Mesenchymal stem cell (in vitro differentiated cells and primary cell): ENCODE data around the gene SYS1.

Experiments used
- DNase-seq: peaks from one replicate; pipeline ENCODE4 v3.0.0-alpha.2; 2013
- H2AFZ ChIP-seq: one replicate; pipeline ENCODE4 v1.6.1; 2013; ENCODE audit warnings: low read depth, mild to moderate bottlenecking, control low read depth, inconsistent platforms, low read length, moderate library complexity
- H2AK5ac ChIP-seq: 2 replicates; pipeline ENCODE4 v1.6.1; 2013; ENCODE audit warnings: low read length, moderate library complexity, mild to moderate bottlenecking, inconsistent platforms; ENCODE audit not compliant: severe bottlenecking
- H2BK120ac ChIP-seq: one replicate; pipeline ENCODE4 v1.6.1; 2013; ENCODE audit warnings: low read depth, mild to moderate bottlenecking, inconsistent platforms, low read length, moderate library complexity
- H2BK12ac ChIP-seq, 2 experiments: one replicate each; pipeline ENCODE4 v1.6.1; 2013; ENCODE audit warnings: inconsistent platforms in 2 of 2, low read length in 2 of 2, mild to moderate bottlenecking in 2 of 2, moderate library complexity in 2 of 2, control low read depth in 1 of 2
- H2BK15ac ChIP-seq: one replicate; pipeline ENCODE4 v1.6.1; 2013; ENCODE audit warnings: mild to moderate bottlenecking, low read depth, inconsistent platforms; ENCODE audit not compliant: poor library complexity, severe bottlenecking
- H2BK5ac ChIP-seq: 2 replicates; pipeline ENCODE4 v1.6.1; 2013; ENCODE audit warnings: low read depth, mild to moderate bottlenecking, low read length, control low read depth, inconsistent platforms; ENCODE audit not compliant: poor library complexity, severe bottlenecking
- H3K14ac ChIP-seq, 2 experiments: one replicate each; pipeline ENCODE4 v1.6.1; 2013; ENCODE audit warnings: inconsistent platforms in 2 of 2, low read length in 2 of 2, control low read depth in 1 of 2, mild to moderate bottlenecking in 1 of 2, moderate library complexity in 1 of 2
- H3K18ac ChIP-seq, 2 experiments: one replicate each; pipeline ENCODE4 v1.6.1; 2013; ENCODE audit warnings: inconsistent platforms in 2 of 2, low read length in 2 of 2, control low read depth in 1 of 2, low read depth in 1 of 2, mild to moderate bottlenecking in 1 of 2
- H3K23ac ChIP-seq, 2 experiments: one replicate each; pipeline ENCODE4 v1.6.1; 2013; ENCODE audit warnings: inconsistent platforms in 2 of 2, low read length in 2 of 2, mild to moderate bottlenecking in 2 of 2, moderate library complexity in 2 of 2, control low read depth in 1 of 2
- H3K27ac ChIP-seq: 2 replicates; pipeline ENCODE4 v1.5.1; 2013; ENCODE audit warnings: mild to moderate bottlenecking, moderate library complexity, low read length, control low read depth, inconsistent platforms; ENCODE audit not compliant: poor library complexity, severe bottlenecking
- H3K27me3 ChIP-seq, 2 experiments: 2 replicates each; pipeline versions ENCODE4 v1.6.1 to v1.7.0; 2013; ENCODE audit warnings: low read length in 2 of 2, mild to moderate bottlenecking in 2 of 2, moderate library complexity in 2 of 2, control low read depth in 1 of 2, inconsistent platforms in 1 of 2; ENCODE audit not compliant: control insufficient read depth in 1 of 2, insufficient read depth in 1 of 2
- H3K36me3 ChIP-seq, 2 experiments: 2 replicates each; pipeline versions ENCODE4 v1.6.1 to v1.7.0; 2013; ENCODE audit warnings: low read length in 2 of 2, control low read depth in 1 of 2, inconsistent platforms in 1 of 2, low read depth in 1 of 2, mild to moderate bottlenecking in 1 of 2; ENCODE audit not compliant: insufficient read depth in 2 of 2, control insufficient read depth in 1 of 2
- H3K4ac ChIP-seq, 2 experiments: one replicate each; pipeline ENCODE4 v1.6.1; 2013; ENCODE audit warnings: inconsistent platforms in 2 of 2, low read length in 2 of 2, mild to moderate bottlenecking in 2 of 2, moderate library complexity in 2 of 2, control low read depth in 1 of 2, low read depth in 1 of 2
- H3K4me1 ChIP-seq: 2 replicates; pipeline ENCODE4 v1.6.1; 2013; ENCODE audit warnings: low read depth, low read length, control low read depth; ENCODE audit not compliant: control insufficient read depth, insufficient read depth
- H3K4me2 ChIP-seq: 2 replicates; pipeline ENCODE4 v1.6.1; 2013; ENCODE audit warnings: low read length, mild to moderate bottlenecking, inconsistent platforms; ENCODE audit not compliant: poor library complexity, severe bottlenecking
- H3K4me3 ChIP-seq, 2 experiments: 2 replicates each; pipeline versions ENCODE4 v1.5.1 to v1.7.0; 2013; ENCODE audit warnings: low read length in 2 of 2, mild to moderate bottlenecking in 2 of 2, control low read depth in 1 of 2, low read depth in 1 of 2; ENCODE audit not compliant: insufficient read depth in 1 of 2
- H3K79me1 ChIP-seq: replicated peaks from 2 replicates; pipeline ENCODE4 v1.6.1; 2013; ENCODE audit warnings: mild to moderate bottlenecking, control low read depth, low read length, inconsistent platforms; ENCODE audit not compliant: poor library complexity, severe bottlenecking
- H3K9ac ChIP-seq: 2 replicates; pipeline ENCODE4 v1.7.0; 2013; ENCODE audit warnings: mild to moderate bottlenecking, low read length, moderate library complexity
- H3K9me3 ChIP-seq: 2 replicates; pipeline ENCODE4 v1.7.0; 2013; ENCODE audit warnings: mild to moderate bottlenecking, low read length; ENCODE audit not compliant: control insufficient read depth
- H4K8ac ChIP-seq: one replicate; pipeline ENCODE4 v1.6.1; 2013; ENCODE audit warnings: inconsistent platforms, mild to moderate bottlenecking, low read length, moderate library complexity
- H4K91ac ChIP-seq: one replicate; pipeline ENCODE4 v1.6.1; 2013; ENCODE audit warnings: mild to moderate bottlenecking, low read length, inconsistent platforms
- WGBS: methylation state at CpG from one replicate; pipeline ENCODE4 v1.1.7; 2013; ENCODE audit warnings: mixed read lengths; 5-methylcytosine and 5-hydroxymethylcytosine counted together

The SYS1 gene

GRCh38 chr20:45320948-45321595 lies 41.9 kb upstream of the SYS1 start:
- no peak overlapping the region for H2BK12ac ChIP-seq
- H3K9me3 ChIP-seq = no peaks in the 10 kb centered on the region
- peaks cover 18 to 19% of the 10 kb centered on the region in 2 experiments for H3K36me3 ChIP-seq
- no peak overlapping the region for H2AK5ac ChIP-seq
- H3K4me3 ChIP-seq = no peak overlapping the region
- no peak overlapping the region for H3K9ac ChIP-seq
- H2BK15ac ChIP-seq = no peak overlapping the region
- H3K4me2 ChIP-seq = no peak overlapping the region
- DNase-seq = no peak
- H3K14ac ChIP-seq = no peak overlapping the region
- no peak overlapping the region for H2AFZ ChIP-seq
- peaks cover 4% of the 10 kb centered on the region for H3K4me1 ChIP-seq
- H3K27ac ChIP-seq = no peak overlapping the region
- H3K23ac ChIP-seq = no peak overlapping the region
- peaks cover 12 to 23% of the 10 kb centered on the region in 2 experiments for H3K27me3 ChIP-seq
- no peak overlapping the region for H4K8ac ChIP-seq
- H4K91ac ChIP-seq = no peak overlapping the region
- no peak overlapping the region for H2BK5ac ChIP-seq
- H3K79me1 ChIP-seq = peaks cover 3% of the 10 kb centered on the region
- no peak overlapping the region for H3K4ac ChIP-seq
- 97% methylated on average over 4 of the region's 5 CpGs for WGBS
- H2BK120ac ChIP-seq = no peak overlapping the region
- H3K18ac ChIP-seq = no peak overlapping the region

DNA sequence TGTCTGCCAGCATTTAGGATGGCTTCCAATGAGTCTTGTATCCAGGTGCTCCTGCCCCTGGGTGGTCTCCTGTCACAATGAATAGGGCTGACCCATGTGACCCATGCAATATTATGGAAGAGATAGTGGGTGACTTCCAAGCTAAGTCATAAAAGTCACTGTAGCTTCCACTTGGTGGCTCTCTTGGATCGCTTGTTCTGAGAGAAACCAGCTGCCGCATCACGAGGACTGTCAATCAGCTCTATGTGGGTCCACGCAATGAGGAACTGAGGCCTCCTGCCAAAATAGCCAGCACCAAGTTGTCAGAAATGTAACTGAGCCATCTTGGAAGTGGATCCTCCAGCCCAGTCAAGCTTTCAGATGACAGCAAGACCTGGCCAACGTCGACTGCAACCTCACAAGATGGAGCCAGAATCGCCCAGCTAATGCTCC lies 40.0 kb upstream of the SYS1 start:
- H3K4ac ChIP-seq = peak overlapping the region in 1 of 2 experiments; percentile 18
- DNase-seq = peak; percentile 32
- H4K8ac ChIP-seq = peak overlapping the region; percentile 57
- H3K14ac ChIP-seq = no peak overlapping the region
- no peak overlapping the region for H2BK15ac ChIP-seq
- H3K18ac ChIP-seq = no peak overlapping the region
- no peak overlapping the region for H3K4me3 ChIP-seq
- no peak overlapping the region for H4K91ac ChIP-seq
- no peak overlapping the region for H2AFZ ChIP-seq
- no peak overlapping the region for H2AK5ac ChIP-seq
- H3K4me2 ChIP-seq = no peak overlapping the region
- peaks cover 7% of the 10 kb centered on the region for H3K79me1 ChIP-seq
- H3K9ac ChIP-seq = no peak overlapping the region
- H3K9me3 ChIP-seq = no peaks in the 10 kb centered on the region
- H3K23ac ChIP-seq = no peak overlapping the region
- H3K4me1 ChIP-seq = peaks cover 4% of the 10 kb centered on the region
- no peak overlapping the region for H2BK120ac ChIP-seq
- H3K36me3 ChIP-seq = peaks cover 32 to 36% of the 10 kb centered on the region in 2 experiments
- 77% methylated on average over 7 of the region's 7 CpGs for WGBS
- H3K27ac ChIP-seq = no peak overlapping the region
- no peak overlapping the region for H2BK12ac ChIP-seq
- no peak overlapping the region for H2BK5ac ChIP-seq
- peaks cover 3 to 4% of the 10 kb centered on the region in 2 experiments for H3K27me3 ChIP-seq

DNA sequence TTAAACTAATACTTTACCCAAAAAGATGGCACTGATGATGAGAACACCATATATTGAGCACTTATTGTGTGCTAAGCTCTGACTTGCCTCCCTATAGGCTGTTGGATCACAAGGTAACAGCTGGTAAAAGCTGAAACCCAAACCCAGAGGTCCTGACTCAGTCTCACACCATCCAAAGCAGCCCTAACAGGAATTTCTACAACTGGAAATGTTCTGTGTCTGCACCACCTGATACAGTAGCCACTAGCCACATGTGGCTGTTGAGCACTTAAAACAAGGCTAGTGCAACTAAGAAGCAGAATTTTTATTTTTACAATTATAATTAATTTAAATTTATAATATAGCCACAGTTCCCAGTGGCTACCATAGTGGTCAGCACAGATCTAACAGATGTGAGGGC lies 39.2 kb upstream of the SYS1 start:
- Histone ChIP-seq H2BK12ac (no peak overlapping the region), H4K8ac (no peak overlapping the region), H2BK5ac (no peak overlapping the region), H3K9ac (no peak overlapping the region), H2BK15ac (no peak overlapping the region), H3K4me3 (no peak overlapping the region), H3K79me1 (peaks cover 8% of the 10 kb centered on the region), H2BK120ac (no peak overlapping the region), H3K18ac (no peak overlapping the region), H3K27me3 (no peaks in the 10 kb centered on the region), H2AK5ac (no peak overlapping the region), H3K27ac (no peak overlapping the region), H3K9me3 (no peaks in the 10 kb centered on the region), H4K91ac (no peak overlapping the region), H3K36me3 (peaks cover 36 to 44% of the 10 kb centered on the region in 2 experiments), H2AFZ (no peak overlapping the region), H3K4me2 (no peak overlapping the region), H3K4me1 (peaks cover 7% of the 10 kb centered on the region), H3K4ac (no peak overlapping the region), H3K14ac (no peak overlapping the region), H3K23ac (no peak overlapping the region)
- no peak for DNase-seq

GRCh38 chr20:45325371-45325770 lies 37.6 kb upstream of the SYS1 start:
- DNase-seq = no peak
- Histone ChIP-seq H3K4me3 (no peak overlapping the region), H4K91ac (no peak overlapping the region), H3K4me2 (no peak overlapping the region), H3K36me3 (peaks cover 49 to 60% of the 10 kb centered on the region in 2 experiments), H2AK5ac (peak overlapping the region; percentile 37), H2BK15ac (no peak overlapping the region), H3K18ac (no peak overlapping the region), H2BK12ac (no peak overlapping the region), H2AFZ (no peak overlapping the region), H2BK5ac (no peak overlapping the region), H3K9me3 (no peaks in the 10 kb centered on the region), H3K4ac (no peak overlapping the region), H4K8ac (no peak overlapping the region), H3K23ac (no peak overlapping the region), H3K27me3 (no peaks in the 10 kb centered on the region), H3K4me1 (peaks cover 15% of the 10 kb centered on the region), H3K14ac (no peak overlapping the region), H3K79me1 (peaks cover 17% of the 10 kb centered on the region), H3K27ac (no peak overlapping the region), H2BK120ac (no peak overlapping the region), H3K9ac (no peak overlapping the region)
- 62% methylated on average over 6 of the region's 6 CpGs for WGBS
